NCI-H345 treated with DMSO at 0.1 percent for 48 hours (cell line): Measurements from ENCODE around the gene VPS8.

Experiments used
- DNase-seq: peaks from one replicate; lab custom pipeline; 2025; ENCODE audit not compliant: unreplicated experiment; lab: John Stamatoyannopoulos, UW

VPS8 gene, protein sequence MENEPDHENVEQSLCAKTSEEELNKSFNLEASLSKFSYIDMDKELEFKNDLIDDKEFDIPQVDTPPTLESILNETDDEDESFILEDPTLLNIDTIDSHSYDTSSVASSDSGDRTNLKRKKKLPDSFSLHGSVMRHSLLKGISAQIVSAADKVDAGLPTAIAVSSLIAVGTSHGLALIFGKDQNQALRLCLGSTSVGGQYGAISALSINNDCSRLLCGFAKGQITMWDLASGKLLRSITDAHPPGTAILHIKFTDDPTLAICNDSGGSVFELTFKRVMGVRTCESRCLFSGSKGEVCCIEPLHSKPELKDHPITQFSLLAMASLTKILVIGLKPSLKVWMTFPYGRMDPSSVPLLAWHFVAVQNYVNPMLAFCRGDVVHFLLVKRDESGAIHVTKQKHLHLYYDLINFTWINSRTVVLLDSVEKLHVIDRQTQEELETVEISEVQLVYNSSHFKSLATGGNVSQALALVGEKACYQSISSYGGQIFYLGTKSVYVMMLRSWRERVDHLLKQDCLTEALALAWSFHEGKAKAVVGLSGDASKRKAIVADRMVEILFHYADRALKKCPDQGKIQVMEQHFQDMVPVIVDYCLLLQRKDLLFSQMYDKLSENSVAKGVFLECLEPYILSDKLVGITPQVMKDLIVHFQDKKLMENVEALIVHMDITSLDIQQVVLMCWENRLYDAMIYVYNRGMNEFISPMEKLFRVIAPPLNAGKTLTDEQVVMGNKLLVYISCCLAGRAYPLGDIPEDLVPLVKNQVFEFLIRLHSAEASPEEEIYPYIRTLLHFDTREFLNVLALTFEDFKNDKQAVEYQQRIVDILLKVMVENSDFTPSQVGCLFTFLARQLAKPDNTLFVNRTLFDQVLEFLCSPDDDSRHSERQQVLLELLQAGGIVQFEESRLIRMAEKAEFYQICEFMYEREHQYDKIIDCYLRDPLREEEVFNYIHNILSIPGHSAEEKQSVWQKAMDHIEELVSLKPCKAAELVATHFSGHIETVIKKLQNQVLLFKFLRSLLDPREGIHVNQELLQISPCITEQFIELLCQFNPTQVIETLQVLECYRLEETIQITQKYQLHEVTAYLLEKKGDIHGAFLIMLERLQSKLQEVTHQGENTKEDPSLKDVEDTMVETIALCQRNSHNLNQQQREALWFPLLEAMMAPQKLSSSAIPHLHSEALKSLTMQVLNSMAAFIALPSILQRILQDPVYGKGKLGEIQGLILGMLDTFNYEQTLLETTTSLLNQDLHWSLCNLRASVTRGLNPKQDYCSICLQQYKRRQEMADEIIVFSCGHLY (N-terminal part only)

DNA sequence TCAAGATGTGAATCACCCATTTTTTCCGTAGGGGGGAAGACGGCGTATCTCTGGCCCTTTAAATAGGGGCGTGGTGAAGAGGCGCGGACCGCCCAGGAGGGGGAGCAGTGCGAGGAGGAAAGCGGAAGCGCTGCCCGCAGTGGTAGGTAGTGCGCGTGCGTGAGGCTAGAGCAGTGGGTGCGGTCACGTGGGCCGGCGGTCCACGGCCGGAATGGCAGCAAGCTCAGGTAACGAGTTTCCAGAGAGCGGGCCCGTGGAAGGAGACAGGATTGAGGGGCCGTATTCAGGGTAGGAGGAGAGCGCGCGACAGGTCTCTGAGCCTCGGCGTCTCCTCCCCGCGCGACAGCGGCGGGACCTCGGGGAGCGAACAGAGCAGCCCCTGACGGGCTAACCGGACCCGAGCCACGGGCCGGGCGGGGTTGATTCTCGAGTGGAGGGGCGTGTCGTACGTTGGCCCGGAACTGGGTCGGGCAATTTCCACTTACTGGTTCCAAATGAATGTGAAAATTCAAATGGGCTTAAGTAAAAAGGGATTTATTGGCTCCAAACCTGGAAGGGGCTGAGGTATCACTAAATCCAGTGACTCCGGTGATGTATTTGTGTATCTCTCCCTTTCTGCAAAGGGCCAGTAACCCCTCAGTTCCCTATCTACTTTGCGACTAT, at the start of gene VPS8:
TSS of gene VPS8 (plus strand) at position 168 of the 663 bp plus-strand sequence. CDS start 12,467 bp downstream, outside the sequence.
- peak; percentile 98 for DNase-seq

DNA sequence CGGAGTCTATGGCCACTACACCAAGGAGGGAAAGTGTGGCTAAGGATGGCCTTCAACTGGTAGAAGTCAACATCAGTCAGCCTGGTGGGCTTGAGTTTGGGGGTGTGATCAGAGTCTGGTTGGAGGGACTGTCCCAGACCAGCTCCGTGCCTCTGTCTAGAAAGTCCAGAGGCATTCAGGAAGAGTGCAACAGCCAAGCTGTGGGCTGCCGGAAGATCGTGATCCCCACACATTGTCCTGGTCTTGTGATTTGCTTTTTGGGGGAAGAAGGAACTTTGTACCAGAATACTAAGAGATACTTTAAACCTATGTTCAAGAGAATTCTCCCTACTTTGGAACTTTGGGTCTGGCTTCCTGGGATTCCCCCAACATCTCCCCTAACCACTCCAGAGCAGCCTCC, 47.8 kb upstream of the VPS8 start:
- no peak for DNase-seq

DNA sequence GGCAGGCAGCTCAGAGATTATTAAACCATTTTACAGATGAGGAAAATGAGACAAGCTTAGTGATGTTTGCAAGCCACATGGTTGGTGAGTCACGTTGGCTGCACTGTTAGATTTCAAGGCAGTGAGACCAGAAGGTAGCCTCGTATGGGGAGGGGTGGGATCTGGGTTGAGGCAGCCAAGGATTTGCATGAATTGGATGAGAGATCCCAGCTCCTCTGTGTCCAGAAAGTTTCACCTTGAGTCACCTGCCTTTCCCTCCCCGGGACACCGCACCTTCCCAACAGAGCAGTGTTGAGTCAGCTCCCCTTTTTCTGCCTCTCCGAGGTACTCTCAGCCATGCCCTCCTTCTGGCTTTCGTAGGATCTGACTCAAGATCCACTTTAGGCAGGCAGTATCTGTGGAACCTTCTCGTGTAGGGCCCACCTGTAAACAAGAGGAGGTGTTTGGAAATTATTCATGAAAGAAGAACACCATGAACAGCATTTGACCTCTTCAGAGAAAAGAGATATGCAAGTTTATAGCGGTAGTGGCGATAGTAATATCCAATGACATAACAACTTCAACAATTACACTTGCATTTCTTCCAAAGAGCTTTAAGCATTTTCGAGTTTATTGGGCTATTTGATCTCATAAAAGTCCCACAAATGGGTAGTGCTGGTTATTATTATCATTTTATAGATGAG, 46.8 kb upstream of the VPS8 start:
- no peak for DNase-seq

DNA sequence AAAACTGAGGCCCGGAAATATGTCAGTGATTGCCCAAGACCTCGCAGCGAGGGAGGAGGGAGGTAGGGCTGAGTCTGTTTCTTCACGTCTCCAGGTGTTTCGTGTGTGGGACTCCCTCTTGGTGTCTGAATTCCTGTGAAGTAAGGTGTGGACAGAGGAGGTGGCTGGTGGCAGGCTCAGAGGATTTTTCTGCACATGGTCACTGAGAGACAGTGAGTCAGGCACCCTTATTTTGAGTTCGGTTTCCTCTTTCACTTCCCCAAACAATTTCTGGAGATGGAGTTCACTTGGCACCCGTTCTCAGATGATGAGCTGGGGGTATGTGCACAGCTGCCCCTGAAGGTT, 46.3 kb upstream of the VPS8 start:
- DNase-seq: no peak

DNA sequence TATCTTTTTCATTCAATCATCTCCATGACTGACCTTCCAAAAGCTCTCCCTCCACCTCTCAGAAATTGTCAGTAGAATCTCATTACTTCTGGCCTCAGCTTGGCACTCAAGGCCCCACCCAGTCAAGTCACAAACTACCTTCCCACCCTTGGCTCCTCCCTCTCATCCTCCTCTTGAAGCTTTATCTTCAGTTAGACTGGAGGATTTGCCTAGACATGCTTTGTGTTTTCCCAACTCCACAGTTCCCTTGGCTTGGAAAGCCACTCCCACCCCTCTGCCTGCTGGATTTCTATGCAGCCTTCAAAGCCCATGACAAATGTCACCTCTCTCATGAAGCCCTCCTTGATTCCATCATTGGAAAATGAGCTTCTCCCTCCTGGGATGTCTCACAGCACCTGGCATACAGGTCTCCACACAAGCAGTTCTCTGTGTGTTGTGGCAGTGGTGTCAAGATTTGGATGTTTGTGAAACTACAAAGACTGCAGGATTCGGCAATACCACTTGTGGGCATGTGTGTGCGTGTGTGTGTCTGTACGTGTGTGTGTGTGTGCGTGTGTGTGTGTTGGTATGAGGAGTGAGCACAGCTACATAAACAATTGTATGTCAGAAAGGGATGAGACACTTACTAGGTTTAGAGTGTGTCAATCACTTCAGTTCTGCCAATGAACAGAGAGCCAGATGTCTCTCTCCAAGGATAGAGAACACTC, 45.3 kb upstream of the VPS8 start:
- DNase-seq: peak; percentile 65

DNA sequence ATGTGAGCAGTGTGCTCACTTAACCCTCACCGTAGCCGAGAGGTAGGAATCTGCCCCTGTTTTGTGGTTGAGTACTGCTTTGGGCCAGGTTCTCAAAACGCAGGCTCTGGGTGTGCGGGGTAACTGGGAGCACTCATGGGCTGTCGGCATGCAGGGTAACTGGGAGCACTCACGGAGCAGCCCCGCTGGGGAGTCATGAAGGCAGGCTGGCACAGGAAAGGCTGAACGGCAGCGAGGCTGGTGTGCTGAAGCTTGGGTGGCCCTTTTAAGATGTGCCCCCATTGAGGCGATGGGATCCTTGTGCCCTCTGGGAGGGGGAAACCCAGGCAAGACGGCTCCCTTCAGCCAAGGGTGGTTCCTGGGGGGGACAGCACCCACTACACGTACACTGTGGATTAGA, 44.6 kb upstream of the VPS8 start:
- DNase-seq: no peak

DNA sequence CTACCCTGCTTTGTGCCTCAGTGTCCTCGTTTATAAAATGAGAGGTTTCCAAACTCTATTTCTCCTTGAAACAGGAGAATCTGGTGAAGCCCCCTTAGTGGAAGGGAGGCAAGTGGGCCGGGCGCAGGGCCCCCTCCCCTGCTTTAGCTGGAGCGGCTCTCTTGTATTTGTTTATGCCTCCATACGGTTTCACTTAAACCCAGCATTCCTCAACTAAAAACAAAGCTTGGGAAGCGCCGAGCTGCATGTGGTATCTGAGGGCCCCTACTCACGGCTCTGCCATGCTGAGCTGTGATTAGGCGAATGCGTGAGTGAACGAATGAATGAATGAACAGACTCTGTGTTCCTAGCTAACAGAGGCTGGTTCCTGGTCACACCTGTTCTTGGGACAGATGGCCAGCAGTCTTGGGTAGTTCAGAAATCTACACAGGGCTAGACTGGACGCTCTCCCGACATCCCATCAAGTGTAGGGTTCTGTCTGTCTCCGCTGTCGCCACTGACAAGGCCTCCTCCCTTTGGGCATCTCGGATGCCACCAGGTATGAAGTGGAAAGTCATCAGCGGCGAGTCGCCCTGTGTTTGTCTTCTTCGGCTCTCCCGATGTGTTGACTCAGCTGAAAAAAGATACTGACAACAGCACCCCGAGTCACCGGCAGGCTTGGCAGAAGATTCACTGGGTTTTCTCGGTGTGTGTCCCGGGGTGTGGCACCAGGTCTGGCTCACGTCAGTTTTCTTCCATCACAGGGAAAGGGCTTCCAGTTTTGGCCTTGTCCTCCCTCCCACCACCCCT, 42.4 kb upstream of the VPS8 start:
- DNase-seq: no peak

DNA sequence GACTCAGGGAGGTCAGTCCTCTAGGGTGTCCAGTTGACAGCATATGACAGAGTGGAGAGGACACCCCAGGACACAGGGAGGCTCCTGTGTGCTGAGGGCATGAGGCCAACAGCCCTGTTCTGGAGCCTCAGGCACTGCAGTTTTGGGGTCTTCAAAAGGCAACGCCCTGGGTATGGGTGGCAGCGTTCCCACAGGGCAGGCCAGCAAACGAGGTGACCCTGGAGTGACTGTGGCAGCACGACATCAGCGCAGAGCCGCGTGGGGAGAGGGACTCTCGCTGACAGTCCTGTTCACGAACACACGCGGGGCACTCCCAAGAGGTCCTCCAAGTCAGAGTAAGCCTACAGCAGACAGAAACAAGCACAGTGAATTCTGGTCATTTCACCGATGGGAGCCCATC, 41.4 kb upstream of the VPS8 start:
- no peak for DNase-seq

DNA sequence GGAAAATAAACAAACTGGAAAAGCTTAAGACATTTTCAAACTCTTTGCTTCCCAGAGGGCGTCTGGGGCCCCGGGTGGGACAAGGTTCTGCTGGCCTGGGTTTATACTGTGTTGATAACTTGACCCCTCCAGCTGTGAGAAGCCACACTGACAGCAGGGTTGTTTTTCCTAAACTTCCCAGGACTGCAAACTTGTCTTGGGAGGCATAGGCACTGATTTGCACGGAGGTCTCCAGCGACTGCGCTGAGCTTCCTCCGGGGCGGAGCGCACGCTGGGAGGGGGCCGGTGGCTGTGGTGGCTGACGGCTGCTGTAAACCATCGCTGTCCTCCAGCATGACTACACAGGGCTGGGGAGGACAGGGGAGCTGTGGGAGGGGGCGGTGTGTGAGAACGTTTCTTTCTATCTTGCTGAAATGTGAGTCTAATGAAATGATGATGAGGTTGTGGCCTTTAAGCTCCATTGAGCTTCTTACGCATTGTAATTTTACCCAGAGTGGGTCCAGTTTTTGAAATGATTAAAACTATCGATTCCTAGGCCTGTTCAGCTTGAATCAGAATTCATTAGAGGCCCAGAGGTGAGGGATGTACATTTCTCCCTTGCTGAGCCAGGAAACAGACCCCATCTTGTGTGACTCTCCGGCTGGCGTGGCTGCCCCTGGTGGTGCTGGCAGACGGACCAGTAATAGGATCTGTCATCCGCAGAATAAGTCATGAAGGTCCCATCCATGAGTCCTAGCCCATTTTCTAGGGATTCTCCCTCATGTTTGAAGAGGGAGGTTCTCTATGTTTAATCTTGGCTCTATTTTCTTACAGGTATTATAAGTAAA, 40.5 kb upstream of the VPS8 start:
- DNase-seq: no peak

DNA sequence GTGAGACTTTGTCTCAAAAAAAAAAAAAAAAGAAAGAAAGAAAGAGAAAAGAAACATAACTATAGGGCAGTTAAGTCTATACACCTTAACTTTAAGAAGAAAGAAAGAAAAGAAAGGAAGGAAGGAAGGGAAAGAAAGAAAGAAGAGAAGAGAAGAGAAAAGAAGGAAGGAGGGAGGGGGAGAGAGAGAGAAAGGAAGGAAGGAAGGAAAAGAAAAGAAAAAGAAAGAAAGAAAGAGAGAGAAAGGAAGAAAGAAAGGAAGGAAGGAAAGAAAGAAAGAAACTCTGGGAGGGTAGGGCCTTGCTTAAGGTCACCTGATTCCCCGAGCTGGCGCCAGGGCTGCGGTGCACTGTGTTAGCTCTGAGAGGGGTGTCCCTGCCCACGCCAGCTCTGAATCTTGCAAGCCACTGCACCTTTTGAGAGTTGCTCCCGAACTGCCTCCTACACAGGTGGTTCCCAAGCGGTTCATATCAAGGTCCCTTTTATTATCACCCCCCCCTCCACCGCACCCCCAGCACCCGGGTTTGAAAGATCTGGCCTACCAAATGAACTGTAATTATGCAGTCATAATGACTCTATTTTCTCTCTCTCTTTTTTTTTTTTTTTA, 39.2 kb upstream of the VPS8 start:
- no peak for DNase-seq

DNA sequence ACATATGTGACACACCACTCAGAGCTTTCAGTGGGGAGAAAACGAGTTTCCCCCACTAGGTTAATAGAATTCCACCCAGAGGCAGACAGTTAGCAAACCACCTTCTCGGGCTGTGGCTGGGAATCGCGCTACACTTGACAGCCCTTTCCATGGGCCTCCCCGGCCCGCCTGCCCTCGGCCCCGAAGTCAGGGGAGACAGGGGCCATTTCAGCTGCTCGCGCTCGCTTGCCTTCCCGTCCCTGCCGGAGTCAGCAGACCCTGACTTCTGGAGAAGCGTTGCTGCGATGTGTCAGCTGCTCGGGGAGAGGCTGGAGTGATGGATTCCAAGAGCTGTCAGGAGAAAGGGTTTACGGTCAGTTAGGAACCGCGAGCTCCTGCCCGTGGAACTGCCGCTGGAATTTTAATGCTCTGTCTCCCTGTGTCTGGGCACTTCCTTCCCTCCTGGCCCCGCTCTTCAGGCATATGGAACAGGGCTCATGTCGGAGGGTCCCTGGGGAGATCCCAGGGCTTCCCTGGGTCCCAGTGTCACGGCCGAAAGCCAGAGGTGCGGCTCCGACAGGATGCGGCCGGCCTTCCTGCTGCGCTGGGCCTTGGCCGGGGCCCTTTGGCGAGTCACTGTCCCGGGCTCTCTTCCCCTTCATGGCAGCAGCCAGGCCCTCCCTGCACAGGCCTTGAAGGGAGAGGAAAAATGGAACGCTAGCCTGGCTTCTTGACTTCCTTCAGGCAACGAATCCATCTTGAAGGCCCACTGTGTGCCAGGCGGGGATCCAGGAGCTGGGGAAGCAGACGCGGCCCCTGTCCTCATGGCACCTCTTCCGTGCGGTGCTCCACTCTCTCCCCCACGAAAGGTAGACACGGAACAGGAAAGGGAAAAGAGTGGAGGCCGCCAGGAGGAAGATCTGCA, 38.4 kb upstream of the VPS8 start:
- DNase-seq: no peak

DNA sequence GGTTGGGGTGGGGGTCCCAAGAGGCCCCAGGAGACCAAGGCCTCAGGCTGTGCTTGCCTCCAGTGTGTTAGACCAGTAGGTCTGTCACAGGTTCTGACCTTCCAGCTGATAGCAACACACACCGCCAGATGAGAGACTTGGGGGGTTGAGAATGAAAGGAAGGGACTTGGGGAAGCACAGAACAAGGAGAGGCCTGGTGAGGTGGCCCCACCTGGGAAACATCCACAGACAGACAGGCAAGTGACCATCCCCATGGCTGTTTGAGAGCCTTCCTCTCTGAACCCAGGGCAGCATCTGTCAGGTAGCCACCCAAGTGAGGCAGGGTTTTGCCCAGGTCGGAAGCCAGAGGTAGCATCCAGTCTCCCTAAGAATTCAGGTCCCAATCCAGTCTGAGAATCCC, 35.0 kb upstream of the VPS8 start:
- DNase-seq: no peak

DNA sequence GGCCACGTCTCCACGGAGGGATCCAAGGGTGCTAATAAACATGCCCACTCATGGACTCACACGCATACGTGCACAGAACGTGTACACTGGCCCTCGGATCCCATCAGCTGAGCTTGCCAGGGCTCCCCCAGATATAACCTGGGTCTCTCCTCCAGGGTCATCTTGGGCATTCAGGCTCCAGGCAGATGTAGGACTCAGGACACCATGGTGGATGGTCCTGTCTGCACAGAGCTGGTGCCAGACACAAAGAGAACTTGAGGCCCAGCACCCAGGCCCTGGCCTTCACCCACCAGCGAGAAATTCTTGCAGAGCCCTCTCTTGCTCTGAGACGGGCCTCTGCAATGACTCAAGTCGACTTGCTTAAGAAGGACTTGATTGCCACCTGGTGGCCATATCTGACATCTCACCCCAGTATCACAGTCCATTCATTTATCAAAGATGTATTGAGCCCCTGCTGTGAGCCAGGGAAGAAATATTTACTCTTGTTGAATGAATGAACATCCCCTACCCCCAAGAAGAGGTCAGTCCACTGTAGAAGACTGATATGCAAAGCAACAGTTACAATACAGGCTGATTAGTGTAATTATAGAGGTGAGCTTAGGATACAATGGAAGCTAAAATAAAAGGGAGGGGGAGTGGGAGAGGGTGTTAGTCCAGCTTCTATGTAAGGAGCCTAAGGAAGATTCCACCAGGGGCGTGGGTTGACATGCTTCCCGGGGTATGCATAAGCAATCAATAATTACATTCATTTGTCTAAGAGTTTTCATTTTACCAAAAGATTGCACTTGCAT, 34.2 kb upstream of the VPS8 start:
- DNase-seq: peak; percentile 90

DNA sequence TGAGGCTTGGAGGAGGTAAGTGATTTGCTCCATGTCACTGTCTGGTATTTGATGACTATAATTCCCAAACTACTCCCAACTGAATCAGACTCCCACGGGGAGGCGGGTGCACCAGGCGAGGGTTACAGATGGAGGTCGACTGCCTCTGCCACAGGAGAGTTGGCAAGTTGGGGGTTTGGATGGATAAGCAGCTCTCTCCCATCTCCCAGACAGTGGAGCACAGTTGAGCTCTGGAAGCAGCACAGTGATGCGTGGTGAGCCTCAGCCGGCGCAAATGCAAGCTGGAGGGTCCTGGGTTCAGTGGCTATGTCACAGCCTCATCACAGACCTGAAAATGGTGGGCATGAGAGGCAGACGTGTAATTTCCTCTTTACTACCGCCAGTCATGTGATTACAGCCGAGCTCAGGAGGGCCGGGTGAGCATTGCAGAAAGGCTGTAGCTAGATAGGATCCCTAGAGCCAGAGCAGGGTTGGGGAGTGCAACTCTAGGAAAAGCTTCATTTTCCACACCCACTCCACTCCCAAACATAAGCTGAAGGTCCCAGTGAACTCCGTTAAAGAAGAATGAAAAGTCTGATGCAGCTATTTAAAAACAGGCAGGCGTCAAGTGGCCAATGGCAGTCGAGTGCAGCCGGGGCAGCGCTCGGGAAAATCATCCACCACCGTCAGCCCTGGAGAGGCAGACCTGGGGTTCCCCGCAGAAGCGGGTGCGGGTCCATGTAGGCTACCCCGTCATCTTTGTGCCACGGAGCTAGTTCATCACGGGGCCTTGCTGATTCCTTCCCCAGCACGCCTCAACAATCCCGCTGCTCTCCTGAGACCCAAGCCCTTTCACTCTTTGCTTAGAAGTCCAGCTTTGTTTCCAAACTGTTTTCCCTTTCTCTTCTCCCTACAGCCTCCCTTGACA, 33.3 kb upstream of the VPS8 start:
- DNase-seq: no peak

DNA sequence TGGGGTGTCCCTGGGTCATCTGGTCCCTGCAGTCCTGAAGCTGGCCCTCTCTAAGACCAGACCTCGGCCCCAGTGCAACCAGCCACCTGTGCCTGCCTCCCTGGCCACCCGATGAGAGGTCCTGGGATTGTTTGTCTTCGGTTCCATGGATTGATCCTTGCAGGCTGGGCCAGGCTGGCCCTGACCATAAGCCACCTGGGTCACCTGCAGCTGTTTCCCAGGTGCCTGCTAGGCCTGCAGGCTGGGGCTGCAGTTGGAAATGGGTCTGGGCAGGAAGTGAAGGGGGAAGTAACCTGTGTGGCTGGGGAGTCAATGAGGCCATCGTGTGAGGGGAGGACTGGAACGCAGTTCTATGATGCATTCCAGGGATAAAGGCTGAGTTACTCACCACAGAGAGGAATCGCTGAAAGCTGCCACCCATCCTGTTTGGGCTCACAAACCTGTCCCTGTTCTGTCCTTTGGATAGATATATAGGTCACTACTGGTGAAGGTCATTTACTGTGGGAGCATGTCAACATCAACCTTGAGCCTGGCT, 30.9 kb upstream of the VPS8 start:
- no peak for DNase-seq
